Esophagus squamous epithelium (tissue), 5 donors: ENCODE data around the gene FAU. TPM values are rescaled to one million over a fixed set of nuclear protein-coding genes. Genes with fewer than 3 reads are reported as not detected.

Experiments
- DNase-seq: peaks from one replicate; lab custom pipeline; 2025; lab: John Stamatoyannopoulos, UW
- H3K27ac ChIP-seq, 4 donors: fragments of 200-600 bp; sonication (generic); one replicate each; pipeline ENCODE4 v1.5.1; 2016 to 2019; ENCODE audit warnings: mild to moderate bottlenecking in 1 of 4
- H3K27me3 ChIP-seq, 4 donors: fragments of 200-600 bp; sonication (generic); 1 replicate in 3 of 4; 2 replicates in 1 of 4; pipeline versions ENCODE4 v1.5.1 to v1.6.0; 2017 to 2021; ENCODE audit warnings: antibody characterized with exemption in 1 of 4
- H3K36me3 ChIP-seq, 3 donors: fragments of 200-600 bp; sonication (generic); one replicate each; pipeline ENCODE4 v1.5.1; 2016 to 2019
- H3K4me1 ChIP-seq, 3 donors: fragments of 200-600 bp; sonication (generic); one replicate each; pipeline ENCODE4 v1.5.1; 2017 to 2019
- H3K4me3 ChIP-seq, 4 donors: fragments of 200-600 bp; sonication (generic); 1 replicate in 3 of 4; 2 replicates in 1 of 4; pipeline ENCODE4 v1.5.1; 2016 to 2019; ENCODE audit warnings: mild to moderate bottlenecking in 2 of 4, moderate library complexity in 1 of 4
- H3K9me3 ChIP-seq, 3 donors: fragments of 200-600 bp; sonication (generic); one replicate each; pipeline ENCODE4 v1.5.1; 2016 to 2019
- CTCF ChIP-seq, 6 experiments: fragments of 450-650 bp in 4 of 6; fragments of 200-600 bp in 2 of 6; sonication (generic) in 2 of 6; IDR thresholded peaks; one replicate each; pipeline ENCODE4 v1.5.1; 2016 to 2019; ENCODE audit warnings: antibody characterized with exemption in 6 of 6, mild to moderate bottlenecking in 4 of 6, moderate library complexity in 4 of 6
- POLR2A ChIP-seq, 4 donors: fragments of 450-650 bp; IDR thresholded peaks; one replicate each; pipeline ENCODE4 v1.6.1; 2017; ENCODE audit warnings: antibody characterized with exemption in 4 of 4, mild to moderate bottlenecking in 4 of 4, moderate library complexity in 3 of 4
- WGBS, 2 donors: methylation state at CpG; one replicate each; pipeline ENCODE4 v1.1.5; 2018; 5-methylcytosine and 5-hydroxymethylcytosine counted together
- intact Hi-C: fragments of 100-400 bp; cut with DNase I; formaldehyde crosslinking; loops from one replicate; pipeline ENCODE4 v1.15.0; 2022
- total RNA-seq, 4 donors: library from RNA; depleted of rRNA; stranded (reverse); fragments of >200 nt; gene quantifications; one replicate each; pipeline ENCODE4 v1.1.0, GENCODE V29; 2016
- donor health status: DM: yes; HTN: yes; CAD: no.

The FAU gene
- total RNA-seq, 4 donors from 2014 or later: 436 to 777 (median 528) TPM

GRCh38 chr11:65111159-65111743, 10.7 kb downstream of the FAU start:
- DNase-seq: no peak
- peak overlapping the region; percentile 41 to 85 (median 76) for H3K27ac ChIP-seq

GRCh38 chr11:65110354-65110861, 11.5 kb downstream of the FAU start:
- TF ChIP-seq POLR2A (IDR thresholded peaks at IDR 0.05) (no peak), CTCF (IDR thresholded peaks at IDR 0.05) (peak; percentile 99 to 100 (median 99))
- Histone ChIP-seq H3K36me3 (peaks cover 13 to 45% (median 22%) of the 10 kb centered on the region in 3 donors), H3K4me3 (peak overlapping the region in 1 of 4 donors; percentile 15), H3K9me3 (no peaks in the 10 kb centered on the region), H3K4me1 (peaks cover 41 to 69% (median 44%) of the 10 kb centered on the region in 3 donors), H3K27me3 (no peaks in the 10 kb centered on the region), H3K27ac (peak overlapping the region; percentile 41 to 85 (median 76))
- 3 to 5% methylated on average over 6 to 11 of the region's 18 CpGs for WGBS, 2 donors
- intact Hi-C loops: no loop called here
- peak; percentile 61 for DNase-seq

More at GRCh38 chr11:65111159-65111743, 10.7 kb downstream of the FAU start:
- TF ChIP-seq POLR2A (IDR thresholded peaks at IDR 0.05) (no peak), CTCF (IDR thresholded peaks at IDR 0.05) (no peak)
- Histone ChIP-seq H3K27me3 (no peaks in the 10 kb centered on the region), H3K36me3 (peaks cover 13 to 44% (median 22%) of the 10 kb centered on the region in 3 donors), H3K4me3 (peak overlapping the region in 3 of 4 donors; percentile 58 to 70 (median 61)), H3K9me3 (no peaks in the 10 kb centered on the region), H3K4me1 (peaks cover 45 to 77% (median 51%) of the 10 kb centered on the region in 3 donors)
- intact Hi-C loops: no loop called here
- 88 to 92% methylated on average over 4 to 8 of the region's 31 CpGs for WGBS, 2 donors

GRCh38 chr11:65109231-65110198, 12.4 kb downstream of the FAU start:
- Histone ChIP-seq H3K36me3 (peaks cover 13 to 45% (median 22%) of the 10 kb centered on the region in 3 donors), H3K4me3 (no peak overlapping the region), H3K4me1 (peaks cover 41 to 69% (median 44%) of the 10 kb centered on the region in 3 donors), H3K27me3 (no peaks in the 10 kb centered on the region), H3K27ac (peak overlapping the region; percentile 8 to 85 (median 28)), H3K9me3 (no peaks in the 10 kb centered on the region)
- WGBS, 2 donors: 66 to 88% methylated on average over 8 to 24 of the region's 36 CpGs
- intact Hi-C loops: no loop called here
- TF ChIP-seq CTCF (IDR thresholded peaks at IDR 0.05) (no peak), POLR2A (IDR thresholded peaks at IDR 0.05) (no peak)
- no peak for DNase-seq

GRCh38 chr11:65108469-65109123, 13.3 kb downstream of the FAU start:
- H3K27me3 ChIP-seq: no peaks in the 10 kb centered on the region
- H3K36me3 ChIP-seq: peaks cover 13 to 45% (median 22%) of the 10 kb centered on the region in 3 donors
- TF ChIP-seq CTCF (IDR thresholded peaks at IDR 0.05) (peak in 3 of 6 experiments; percentile 9 to 35 (median 18)), POLR2A (IDR thresholded peaks at IDR 0.05) (no peak)
- no peaks in the 10 kb centered on the region for H3K9me3 ChIP-seq
- no peak overlapping the region for H3K4me3 ChIP-seq
- peak overlapping the region; percentile 8 to 85 (median 32) for H3K27ac ChIP-seq
- intact Hi-C loops: no loop called here
- 59 to 90% methylated on average over 2 to 12 of the region's 38 CpGs for WGBS, 2 donors
- peaks cover 41 to 70% (median 43%) of the 10 kb centered on the region in 3 donors for H3K4me1 ChIP-seq
- no peak for DNase-seq
